Hepatocyte (in vitro differentiated cells): ENCODE data around the gene ZSCAN25. TPM values are rescaled to one million over a fixed set of nuclear protein-coding genes. Genes with fewer than 3 reads are reported as not detected.

Experiments used
- DNase-seq: peaks from one replicate; pipeline ENCODE4 v3.0.0-alpha.2; 2016; ENCODE audit warnings: low spot score
- H2AFZ ChIP-seq: fragments of 200-600 bp; sonication (generic); 2 replicates; pipeline ENCODE4 v1.6.0; 2016; ENCODE audit warnings: antibody characterized with exemption, mild to moderate bottlenecking
- H3K27ac ChIP-seq: fragments of 200-600 bp; sonication (generic); 2 replicates; pipeline ENCODE4 v1.5.1; 2016; ENCODE audit warnings: mild to moderate bottlenecking
- H3K27me3 ChIP-seq: fragments of 200-600 bp; sonication (generic); 2 replicates; pipeline ENCODE4 v1.6.1; 2016
- H3K36me3 ChIP-seq: fragments of 200-600 bp; sonication (generic); replicated peaks from 2 replicates; pipeline ENCODE4 v1.5.1; 2016; ENCODE audit warnings: low read depth; ENCODE audit not compliant: insufficient read depth
- H3K4me1 ChIP-seq: fragments of 200-600 bp; sonication (generic); 2 replicates; pipeline ENCODE4 v1.5.1; 2016; ENCODE audit warnings: mild to moderate bottlenecking, moderate library complexity; ENCODE audit not compliant: insufficient read depth
- H3K4me2 ChIP-seq: fragments of 200-600 bp; sonication (generic); 2 replicates; pipeline ENCODE4 v1.6.0; 2016
- H3K4me3 ChIP-seq: fragments of 200-600 bp; sonication (generic); 2 replicates; pipeline ENCODE4 v1.5.1; 2016; ENCODE audit warnings: mild to moderate bottlenecking
- H3K79me2 ChIP-seq: fragments of 200-600 bp; sonication (generic); 2 replicates; pipeline ENCODE4 v1.6.0; 2017; ENCODE audit warnings: mild to moderate bottlenecking
- H3K9me2 ChIP-seq: fragments of 200-600 bp; sonication (generic); replicated peaks from 2 replicates; pipeline ENCODE4 v1.6.0; 2017; ENCODE audit warnings: mild to moderate bottlenecking; ENCODE audit not compliant: insufficient read depth
- H3K9me3 ChIP-seq: fragments of 200-600 bp; sonication (generic); 2 replicates; pipeline ENCODE4 v1.5.1; 2016; ENCODE audit warnings: low read depth, mild to moderate bottlenecking
- H4K20me1 ChIP-seq: fragments of 200-600 bp; sonication (generic); 2 replicates; pipeline ENCODE4 v1.6.0; 2016; ENCODE audit warnings: mild to moderate bottlenecking; ENCODE audit not compliant: insufficient read depth, poor library complexity, severe bottlenecking
- CTCF ChIP-seq: fragments of 200-600 bp; sonication (generic); IDR thresholded peaks from 2 replicates; pipeline ENCODE4 v1.5.1; 2016; ENCODE audit warnings: antibody characterized with exemption, mild to moderate bottlenecking; ENCODE audit not compliant: poor library complexity
- EZH2 ChIP-seq: fragments of 200-600 bp; sonication (generic); IDR thresholded peaks from 2 replicates; pipeline ENCODE4 v1.6.1; 2016; ENCODE audit warnings: antibody characterized with exemption, mild to moderate bottlenecking, borderline replicate concordance
- EZH2phosphoT487 ChIP-seq: fragments of 200-600 bp; sonication (generic); IDR thresholded peaks from one replicate; pipeline ENCODE4 v1.6.1; 2018; ENCODE audit warnings: antibody characterized with exemption, mild to moderate bottlenecking, low read depth, moderate library complexity; ENCODE audit not compliant: unreplicated experiment, severe bottlenecking
- WGBS: methylation state at CpG from one replicate; pipeline ENCODE4 v1.1.6; 2016; ENCODE audit warnings: low lambda C conversion rate; ENCODE audit errors: missing lambda C conversion rate; 5-methylcytosine and 5-hydroxymethylcytosine counted together
- polyA plus RNA-seq: library from polyadenylated mRNA; unstranded; fragments of >200 nt; fragmentation: Nextera tagmentation; extraction: Ambion mirVana; gene quantifications from 2 replicates; pipeline ENCODE4 v1.2.1, GENCODE V29; 2016
- total RNA-seq: library from RNA; depleted of rRNA; stranded (reverse); fragments of >200 nt; gene quantifications from 2 replicates; pipeline ENCODE4 v1.2.3, GENCODE V29; 2014

ZSCAN25 gene
- total and polyA plus RNA-seq, 2 experiments from 2014 or later = 11.4 to 18.8 TPM

- Histone ChIP-seq H2AFZ (no peak overlapping the region), H3K27ac (no peak overlapping the region), H3K27me3 (no peaks in the 10 kb centered on the region), H3K4me1 (no peaks in the 10 kb centered on the region), H3K4me3 (no peak overlapping the region), H3K79me2 (peaks cover 12% of the 10 kb centered on the region), H4K20me1 (no peaks in the 10 kb centered on the region), H3K4me2 (no peak overlapping the region), H3K9me2 (no peaks in the 10 kb centered on the region), H3K9me3 (no peaks in the 10 kb centered on the region), H3K36me3 (no peaks in the 10 kb centered on the region)
- WGBS = 93% methylated on average over 9 of the region's 9 CpGs
- peak; percentile 38 for DNase-seq
- TF ChIP-seq EZH2 = no peak
- no peak for TF ChIP-seq EZH2phosphoT487
- no peak for TF ChIP-seq CTCF
Observed at GRCh38 chr7:99623702-99624447, 7.1 kb downstream of the ZSCAN25 start.

- no peak overlapping the region for H3K4me3 ChIP-seq
- no peaks in the 10 kb centered on the region for H3K36me3 ChIP-seq
- no peak for TF ChIP-seq CTCF
- TF ChIP-seq EZH2phosphoT487 = no peak
- no peak for TF ChIP-seq EZH2
- H3K27ac ChIP-seq = no peak overlapping the region
- H4K20me1 ChIP-seq = no peaks in the 10 kb centered on the region
- no peak overlapping the region for H3K4me2 ChIP-seq
- H3K4me1 ChIP-seq = no peaks in the 10 kb centered on the region
- H3K79me2 ChIP-seq = peaks cover 7% of the 10 kb centered on the region
- no peaks in the 10 kb centered on the region for H3K9me3 ChIP-seq
- no peaks in the 10 kb centered on the region for H3K27me3 ChIP-seq
- H2AFZ ChIP-seq = no peak overlapping the region
- DNase-seq = no peak
- no peaks in the 10 kb centered on the region for H3K9me2 ChIP-seq
- 96% methylated on average over 16 of the region's 16 CpGs for WGBS
Observed at GRCh38 chr7:99624484-99624883, 7.7 kb downstream of the ZSCAN25 start.

GRCh38 chr7:99625321-99625720 lies 8.6 kb downstream of the ZSCAN25 start:
- H4K20me1 ChIP-seq = no peaks in the 10 kb centered on the region
- no peak overlapping the region for H3K27ac ChIP-seq
- no peak for DNase-seq
- no peaks in the 10 kb centered on the region for H3K9me2 ChIP-seq
- H3K4me3 ChIP-seq = no peak overlapping the region
- no peak overlapping the region for H3K4me2 ChIP-seq
- H3K79me2 ChIP-seq = peaks cover 7% of the 10 kb centered on the region
- H3K36me3 ChIP-seq = no peaks in the 10 kb centered on the region
- H3K4me1 ChIP-seq = no peaks in the 10 kb centered on the region
- no peaks in the 10 kb centered on the region for H3K27me3 ChIP-seq
- WGBS = 96% methylated on average over 5 of the region's 5 CpGs
- no peak overlapping the region for H2AFZ ChIP-seq
- no peaks in the 10 kb centered on the region for H3K9me3 ChIP-seq
- TF ChIP-seq CTCF (no peak), EZH2phosphoT487 (no peak), EZH2 (no peak)

- Histone ChIP-seq H3K4me3 (no peak overlapping the region), H3K9me2 (no peaks in the 10 kb centered on the region), H3K27ac (no peak overlapping the region), H3K36me3 (no peaks in the 10 kb centered on the region), H3K9me3 (no peaks in the 10 kb centered on the region), H3K4me2 (no peak overlapping the region), H3K4me1 (no peaks in the 10 kb centered on the region), H2AFZ (no peak overlapping the region), H3K27me3 (no peaks in the 10 kb centered on the region), H3K79me2 (peaks cover 3% of the 10 kb centered on the region), H4K20me1 (no peaks in the 10 kb centered on the region)
- DNase-seq = no peak
- no peak for TF ChIP-seq CTCF
- TF ChIP-seq EZH2 = no peak
- TF ChIP-seq EZH2phosphoT487 = no peak
- 94% methylated on average over 4 of the region's 4 CpGs for WGBS
Observed at GRCh38 chr7:99625961-99626360, 9.2 kb downstream of the ZSCAN25 start.
